ENCODE measurements around the gene SMURF2.

SMURF2 gene

GRCh38 chr17:64621772-64622171, 40.3 kb downstream of the SMURF2 start:
- no peak for TF ChIP-seq MAX (IDR thresholded peaks at IDR 0.05)
- TF ChIP-seq NFIC (IDR thresholded peaks at IDR 0.05) = no peak
- no peak for TF ChIP-seq EP300 (IDR thresholded peaks at IDR 0.05; ENCODE audit: borderline replicate concordance)
- no peak for TF ChIP-seq TCF12 (IDR thresholded peaks at IDR 0.05; ENCODE audit: low read depth)
- TF ChIP-seq FOXM1 (IDR thresholded peaks at IDR 0.05; ENCODE audit: borderline replicate concordance, low read depth) = no peak
- TF ChIP-seq CEBPB (IDR thresholded peaks at IDR 0.05) = no peak
- TF ChIP-seq REST (IDR thresholded peaks at IDR 0.05; ENCODE audit: low read depth) = no peak
- no peak for TF ChIP-seq EGR1 (IDR thresholded peaks at IDR 0.05)
- TF ChIP-seq YY1 (IDR thresholded peaks at IDR 0.05; ENCODE audit: low read depth) = no peak
- TF ChIP-seq TAF1 (IDR thresholded peaks at IDR 0.05; ENCODE audit: low read depth) = no peak
- no peak for TF ChIP-seq TEAD4 (IDR thresholded peaks at IDR 0.05)

GRCh38 chr17:64618848-64619247, 43.3 kb downstream of the SMURF2 start:
- no peak for TF ChIP-seq NFIC (IDR thresholded peaks at IDR 0.05)
- TF ChIP-seq CEBPB (IDR thresholded peaks at IDR 0.05) = no peak
- TF ChIP-seq ZBTB7A (IDR thresholded peaks at IDR 0.05; ENCODE audit: low read depth) = no peak
- TF ChIP-seq USF1 (IDR thresholded peaks at IDR 0.05) = no peak
- no peak for TF ChIP-seq FOXM1 (IDR thresholded peaks at IDR 0.05; ENCODE audit: borderline replicate concordance, low read depth)
- TF ChIP-seq MAX (IDR thresholded peaks at IDR 0.05) = no peak
- TF ChIP-seq RAD21 (IDR thresholded peaks at IDR 0.05; ENCODE audit: low read depth) = no peak
- no peak for TF ChIP-seq YY1 (IDR thresholded peaks at IDR 0.05; ENCODE audit: low read depth)
- no peak for TF ChIP-seq REST (IDR thresholded peaks at IDR 0.05; ENCODE audit: low read depth)
- no peak for TF ChIP-seq EGR1 (IDR thresholded peaks at IDR 0.05)
- no peak for TF ChIP-seq CREB1 (IDR thresholded peaks at IDR 0.05; ENCODE audit: low read depth)
- no peak for TF ChIP-seq TCF12 (IDR thresholded peaks at IDR 0.05; ENCODE audit: low read depth)
- no peak for TF ChIP-seq TAF1 (IDR thresholded peaks at IDR 0.05; ENCODE audit: low read depth)
- TF ChIP-seq TEAD4 (IDR thresholded peaks at IDR 0.05) = no peak
- TF ChIP-seq EP300 (IDR thresholded peaks at IDR 0.05; ENCODE audit: borderline replicate concordance) = no peak

- no peak for TF ChIP-seq USF1 (IDR thresholded peaks at IDR 0.05)
- TF ChIP-seq ZBTB7A (IDR thresholded peaks at IDR 0.05; ENCODE audit: low read depth) = no peak
- TF ChIP-seq TCF12 (IDR thresholded peaks at IDR 0.05; ENCODE audit: low read depth) = no peak
- no peak for TF ChIP-seq TEAD4 (IDR thresholded peaks at IDR 0.05)
Observed at GRCh38 chr17:64617125-64617780, 44.9 kb downstream of the SMURF2 start.

- TF ChIP-seq TEAD4 (IDR thresholded peaks at IDR 0.05) (0 out of 2 replicates have a peak, but pooled peaks have one; percentile 19), ZBTB7A (IDR thresholded peaks at IDR 0.05; ENCODE audit: low read depth) (no peak), EP300 (IDR thresholded peaks at IDR 0.05; ENCODE audit: borderline replicate concordance) (no peak), MAX (IDR thresholded peaks at IDR 0.05) (no peak), EGR1 (IDR thresholded peaks at IDR 0.05) (no peak), TAF1 (IDR thresholded peaks at IDR 0.05; ENCODE audit: low read depth) (no peak)
Observed at GRCh38 chr17:64615028-64615677, 47.0 kb downstream of the SMURF2 start.

- TF ChIP-seq NFIC (IDR thresholded peaks at IDR 0.05) = no peak
- 0 out of 2 replicates have a peak, but pooled peaks have one; percentile 22 for TF ChIP-seq YY1 (IDR thresholded peaks at IDR 0.05; ENCODE audit: low read depth)
- TF ChIP-seq RAD21 (IDR thresholded peaks at IDR 0.05; ENCODE audit: low read depth) = no peak
Observed at GRCh38 chr17:64614266-64615027, 47.7 kb downstream of the SMURF2 start.
